Lower lobe of right lung (tissue), 2 donors: Measurements from ENCODE around the gene TEAD4. TPM values are rescaled to one million over a fixed set of nuclear protein-coding genes. Genes with fewer than 3 reads are reported as not detected.

ENCODE experiments used
- ATAC-seq, 2 donors: fragments of 200-7000 bp; cut with Tn5 transposase; one replicate each; pipeline ENCODE4 v1.9.1; 2020 to 2022; ENCODE audit warnings: mild to moderate bottlenecking in 2 of 2, moderate library complexity in 2 of 2
- DNase-seq: peaks from one replicate; pipeline ENCODE4 v3.0.0-alpha.2; 2020
- H3K27ac ChIP-seq: fragments of 200-600 bp; one replicate; pipeline ENCODE4 v1.8.0; 2022
- H3K27me3 ChIP-seq: fragments of 200-600 bp; one replicate; pipeline ENCODE4 v1.8.0; 2022; ENCODE audit warnings: low read depth
- H3K36me3 ChIP-seq: fragments of 200-600 bp; one replicate; pipeline ENCODE4 v1.8.0; 2022; ENCODE audit warnings: mild to moderate bottlenecking
- H3K4me1 ChIP-seq: fragments of 200-600 bp; one replicate; pipeline ENCODE4 v1.8.0; 2022
- H3K4me3 ChIP-seq: fragments of 200-600 bp; one replicate; pipeline ENCODE4 v1.8.0; 2022; ENCODE audit warnings: mild to moderate bottlenecking
- H3K9me3 ChIP-seq: fragments of 200-600 bp; one replicate; pipeline ENCODE4 v1.8.0; 2022
- CTCF ChIP-seq: fragments of 200-600 bp; IDR thresholded peaks from one replicate; pipeline ENCODE4 v1.8.0; 2022; ENCODE audit warnings: antibody characterized with exemption, mild to moderate bottlenecking
- intact Hi-C: fragments of 100-400 bp; cut with DNase I; formaldehyde crosslinking; loops from one replicate; pipeline ENCODE4 v1.11.0; 2022
- total RNA-seq: library from RNA; stranded (reverse); fragmentation: NEBNext Ultra II Directional; extraction: Animal tissue kit (Norgen Biotek cat#: 25700); gene quantifications from one replicate; pipeline ENCODE4 v1.2.1, GENCODE V29; 2021
- donor health status: DM: no; HTN: yes; CAD: no; lungs with severe emphysema.

TEAD4 gene
- total RNA-seq, 1 donor from 2014 or later, result 27.3 TPM

GRCh38 chr12:3087758-3088650 lies 128.8 kb downstream of the TEAD4 start:
- intact Hi-C loops, result no loop called here
- DNase-seq (no peak), ATAC-seq (no peak)
- Histone ChIP-seq H3K27ac (peak overlapping the region; percentile 10), H3K27me3 (no peaks in the 10 kb centered on the region), H3K9me3 (no peaks in the 10 kb centered on the region), H3K4me1 (peaks cover 43% of the 10 kb centered on the region), H3K4me3 (no peak overlapping the region), H3K36me3 (no peaks in the 10 kb centered on the region)
- TF ChIP-seq CTCF, result no peak

- no peaks in the 10 kb centered on the region for H3K36me3 ChIP-seq
- no peaks in the 10 kb centered on the region for H3K9me3 ChIP-seq
- H3K27ac ChIP-seq, result no peak overlapping the region
- H3K4me1 ChIP-seq, result peaks cover 34% of the 10 kb centered on the region
- ATAC-seq (no peak), DNase-seq (no peak)
- no peak for TF ChIP-seq CTCF
- intact Hi-C loops, result no loop called here
- no peaks in the 10 kb centered on the region for H3K27me3 ChIP-seq
- H3K4me3 ChIP-seq, result no peak overlapping the region
Measured at GRCh38 chr12:3089588-3089987, 130.4 kb downstream of the TEAD4 start.

Other genes with a start within 250 kb of the TEAD4 start
- 62.2 TPM for gene FKBP4, start 164.4 kb upstream of the TEAD4 start, total RNA-seq
- gene ITFG2, start 146.7 kb upstream of the TEAD4 start, total RNA-seq, result 43.8 TPM
- 0.77 TPM for gene NRIP2, start 124.4 kb upstream of the TEAD4 start, total RNA-seq
- not detected for gene TEX52, start 102.4 kb upstream of the TEAD4 start, total RNA-seq
- 3.2 TPM for gene FOXM1, start 82.2 kb upstream of the TEAD4 start, total RNA-seq
- gene RHNO1, start 82.2 kb upstream of the TEAD4 start, total RNA-seq, result 12.8 TPM
- 15.4 TPM for gene TULP3, start 68.5 kb upstream of the TEAD4 start, total RNA-seq
- 61.1 TPM for gene TSPAN9, start 118.0 kb downstream of the TEAD4 start, total RNA-seq